Stimulated activated effector memory CD8-positive, alpha-beta T cell treated with anti-CD3 and anti-CD28 coated beads, Interleukin-12 subunit alpha, Interleukin-12 subunit beta, amount 100 ng/mL, for 72 hours (primary cell): ENCODE results near the gene GPR108.
A peak's percentile ranks its signal among the peaks of the same experiment; 100 is the strongest.
"Not testable (repeated sequence)": the region's sequence is repeated elsewhere in the genome, so short reads cannot be mapped to it uniquely, and the experiment has no call there.

Experiments used
- ATAC-seq: fragments of 150-1000 bp; cut with Tn5 transposase; 2 replicates; pipeline ENCODE4 v1.10.0; 2021
- DNase-seq, 2 donors: peaks; one replicate each; pipeline ENCODE4 v3.0.0; 2021 to 2022; ENCODE audit warnings: low spot score in 2 of 2
- H3K27ac Mint-ChIP-seq: one replicate; pipeline ENCODE4 v1.8.0; 2022; ENCODE audit warnings: mild to moderate bottlenecking, mixed read lengths
- H3K36me3 Mint-ChIP-seq: one replicate; pipeline ENCODE4 v1.8.0; 2022; ENCODE audit warnings: mild to moderate bottlenecking, mixed read lengths
- H3K4me1 Mint-ChIP-seq: one replicate; pipeline ENCODE4 v1.8.0; 2022; ENCODE audit warnings: mixed read lengths
- H3K4me3 Mint-ChIP-seq: one replicate; pipeline ENCODE4 v1.8.0; 2022; ENCODE audit warnings: mild to moderate bottlenecking, mixed read lengths
- H3K9me3 Mint-ChIP-seq: one replicate; pipeline ENCODE4 v1.8.0; 2022; ENCODE audit warnings: mixed read lengths

GPR108 gene

GRCh38 chr19:6748543-6748942, 11.2 kb upstream of the GPR108 start:
- Mint-ChIP-seq H3K36me3 (peaks cover 96% of the 10 kb centered on the region), H3K4me1 (peaks cover 18% of the 10 kb centered on the region)
- H3K4me3 Mint-ChIP-seq, H3K27ac Mint-ChIP-seq, DNase-seq, ATAC-seq, H3K9me3 Mint-ChIP-seq: not testable (repeated sequence)

- no peaks in the 10 kb centered on the region for H3K9me3 Mint-ChIP-seq
- no peak for ATAC-seq
- H3K27ac Mint-ChIP-seq = no peak overlapping the region
- H3K4me3 Mint-ChIP-seq = no peak overlapping the region
- no peak for DNase-seq
- peaks cover 13% of the 10 kb centered on the region for H3K4me1 Mint-ChIP-seq
- H3K36me3 Mint-ChIP-seq = peaks cover 96% of the 10 kb centered on the region
These were observed 8.6 kb upstream of the GPR108 start for GRCh38 chr19:6745965-6746364.

GRCh38 chr19:6744381-6745301, 7.3 kb upstream of the GPR108 start:
- no peak overlapping the region for H3K4me3 Mint-ChIP-seq

GRCh38 chr19:6743714-6744380, 6.5 kb upstream of the GPR108 start:
- H3K9me3 Mint-ChIP-seq = no peaks in the 10 kb centered on the region
- no peak overlapping the region for H3K4me3 Mint-ChIP-seq
- DNase-seq (no peak), ATAC-seq (no peak)
- no peak overlapping the region for H3K27ac Mint-ChIP-seq
- peaks cover 22% of the 10 kb centered on the region for H3K4me1 Mint-ChIP-seq
- H3K36me3 Mint-ChIP-seq = peaks cover 87% of the 10 kb centered on the region

More at GRCh38 chr19:6744381-6745301, 7.3 kb upstream of the GPR108 start:
- no peak for DNase-seq
- no peak overlapping the region for H3K27ac Mint-ChIP-seq
- H3K9me3 Mint-ChIP-seq = no peaks in the 10 kb centered on the region
- peaks cover 15% of the 10 kb centered on the region for H3K4me1 Mint-ChIP-seq
- peaks cover 93% of the 10 kb centered on the region for H3K36me3 Mint-ChIP-seq
- no peak for ATAC-seq

- Mint-ChIP-seq H3K27ac (no peak overlapping the region), H3K4me3 (no peak overlapping the region), H3K4me1 (peaks cover 29% of the 10 kb centered on the region), H3K9me3 (no peaks in the 10 kb centered on the region), H3K36me3 (peaks cover 87% of the 10 kb centered on the region)
- ATAC-seq = no peak
- DNase-seq = no peak
These were observed 5.7 kb upstream of the GPR108 start for GRCh38 chr19:6743066-6743465.

- no peak for ATAC-seq
- H3K4me3 Mint-ChIP-seq = peak overlapping the region; percentile 90
- peaks cover 43% of the 10 kb centered on the region for H3K4me1 Mint-ChIP-seq
- no peaks in the 10 kb centered on the region for H3K9me3 Mint-ChIP-seq
- peak overlapping the region; percentile 98 for H3K27ac Mint-ChIP-seq
- DNase-seq = no peak
- peaks cover 85% of the 10 kb centered on the region for H3K36me3 Mint-ChIP-seq
These were observed 3.4 kb upstream of the GPR108 start for GRCh38 chr19:6740589-6741343.

- H3K9me3 Mint-ChIP-seq = no peaks in the 10 kb centered on the region
- peaks cover 82% of the 10 kb centered on the region for H3K36me3 Mint-ChIP-seq
- DNase-seq (peak in 1 of 2 donors; percentile 72), ATAC-seq (no peak)
- peak overlapping the region; percentile 90 for H3K4me3 Mint-ChIP-seq
- H3K27ac Mint-ChIP-seq = peak overlapping the region; percentile 98
- peaks cover 45% of the 10 kb centered on the region for H3K4me1 Mint-ChIP-seq
These were observed 2.7 kb upstream of the GPR108 start for GRCh38 chr19:6739883-6740588.

- Mint-ChIP-seq H3K9me3 (no peaks in the 10 kb centered on the region), H3K4me1 (peaks cover 43% of the 10 kb centered on the region), H3K4me3 (peak within 1 kb of the TSS; percentile 90), H3K36me3 (peaks cover 79% of the 10 kb centered on the region), H3K27ac (peak within 1 kb of the TSS; percentile 98)
- DNase-seq (peak; percentile 82 to 89), ATAC-seq (peak; percentile 0)
These were observed 2.1 kb upstream of the GPR108 start, which contains the start of gene TRIP10 for GRCh38 chr19:6739390-6739882. Gene TRIP10, plus strand, starts transcription at chr19:6739680. Its CDS starts 82 bp downstream, at chr19:6739762.

GRCh38 chr19:6738787-6739389, 1.5 kb upstream of the GPR108 start:
- DNase-seq = peak in 1 of 2 donors; percentile 31
- H3K27ac Mint-ChIP-seq = peak overlapping the region; percentile 98
- H3K36me3 Mint-ChIP-seq = peaks cover 79% of the 10 kb centered on the region
- no peak for ATAC-seq
- peaks cover 38% of the 10 kb centered on the region for H3K4me1 Mint-ChIP-seq
- H3K4me3 Mint-ChIP-seq = peak overlapping the region; percentile 90
- no peaks in the 10 kb centered on the region for H3K9me3 Mint-ChIP-seq

GRCh38 chr19:6737873-6738786, 750 bp upstream of the GPR108 start:
- peak overlapping the region; percentile 98 for H3K27ac Mint-ChIP-seq
- peak overlapping the region; percentile 90 for H3K4me3 Mint-ChIP-seq
- H3K9me3 Mint-ChIP-seq = no peaks in the 10 kb centered on the region
- peaks cover 37% of the 10 kb centered on the region for H3K4me1 Mint-ChIP-seq
- H3K36me3 Mint-ChIP-seq = peaks cover 78% of the 10 kb centered on the region
- DNase-seq (peak; percentile 66 to 87), ATAC-seq (peak; percentile 48)

GRCh38 chr19:6736917-6737283, 480 bp downstream of the GPR108 start:
- H3K4me3 Mint-ChIP-seq = peak overlapping the region; percentile 90

GRCh38 chr19:6736169-6736916, 1.0 kb downstream of the GPR108 start:
- peak; percentile 38 for ATAC-seq
- no peaks in the 10 kb centered on the region for H3K9me3 Mint-ChIP-seq
- peak overlapping the region; percentile 98 for H3K27ac Mint-ChIP-seq
- DNase-seq = peak; percentile 59 to 87
- H3K36me3 Mint-ChIP-seq = peaks cover 81% of the 10 kb centered on the region
- H3K4me1 Mint-ChIP-seq = peaks cover 45% of the 10 kb centered on the region
- H3K4me3 Mint-ChIP-seq = peak overlapping the region; percentile 90

More at GRCh38 chr19:6736917-6737283, 480 bp downstream of the GPR108 start:
- DNase-seq (no peak), ATAC-seq (no peak)
- peaks cover 78% of the 10 kb centered on the region for H3K36me3 Mint-ChIP-seq
- no peaks in the 10 kb centered on the region for H3K9me3 Mint-ChIP-seq
- H3K27ac Mint-ChIP-seq = peak overlapping the region; percentile 98
- H3K4me1 Mint-ChIP-seq = peaks cover 46% of the 10 kb centered on the region
